ENCODE data around the gene PACSIN2.

DNA sequence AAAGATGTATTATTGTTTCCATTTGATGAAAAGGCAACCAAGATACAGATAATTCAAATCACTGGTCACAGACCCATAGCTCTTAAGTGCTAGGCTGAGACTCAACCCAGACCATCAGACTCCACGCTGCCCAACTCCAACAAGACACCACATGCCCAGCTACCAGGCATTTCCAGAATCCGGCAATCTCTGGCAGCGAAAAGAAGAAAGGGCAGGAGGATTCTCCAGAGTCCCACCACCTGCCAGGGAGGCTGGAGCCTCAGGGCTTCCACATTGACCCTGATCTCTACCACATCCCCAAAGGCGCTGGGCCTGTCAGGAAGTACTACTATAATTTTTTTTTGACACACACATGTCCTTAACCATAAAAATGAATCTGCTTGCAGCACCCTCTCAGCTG is 96.4 kb downstream of the PACSIN2 start:
- TF ChIP-seq POLR2A (IDR thresholded peaks at IDR 0.05), result no peak
- TF ChIP-seq, protein P1, sequence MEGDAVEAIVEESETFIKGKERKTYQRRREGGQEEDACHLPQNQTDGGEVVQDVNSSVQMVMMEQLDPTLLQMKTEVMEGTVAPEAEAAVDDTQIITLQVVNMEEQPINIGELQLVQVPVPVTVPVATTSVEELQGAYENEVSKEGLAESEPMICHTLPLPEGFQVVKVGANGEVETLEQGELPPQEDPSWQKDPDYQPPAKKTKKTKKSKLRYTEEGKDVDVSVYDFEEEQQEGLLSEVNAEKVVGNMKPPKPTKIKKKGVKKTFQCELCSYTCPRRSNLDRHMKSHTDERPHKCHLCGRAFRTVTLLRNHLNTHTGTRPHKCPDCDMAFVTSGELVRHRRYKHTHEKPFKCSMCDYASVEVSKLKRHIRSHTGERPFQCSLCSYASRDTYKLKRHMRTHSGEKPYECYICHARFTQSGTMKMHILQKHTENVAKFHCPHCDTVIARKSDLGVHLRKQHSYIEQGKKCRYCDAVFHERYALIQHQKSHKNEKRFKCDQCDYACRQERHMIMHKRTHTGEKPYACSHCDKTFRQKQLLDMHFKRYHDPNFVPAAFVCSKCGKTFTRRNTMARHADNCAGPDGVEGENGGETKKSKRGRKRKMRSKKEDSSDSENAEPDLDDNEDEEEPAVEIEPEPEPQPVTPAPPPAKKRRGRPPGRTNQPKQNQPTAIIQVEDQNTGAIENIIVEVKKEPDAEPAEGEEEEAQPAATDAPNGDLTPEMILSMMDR (IDR thresholded peaks at IDR 0.05), result no peak
